Measurements from ENCODE around the gene GPR158. TPM values are rescaled to one million over a fixed set of nuclear protein-coding genes. Genes with fewer than 3 reads are reported as not detected.

Gene GPR158
- total RNA-seq, 1 donor from 2014 or later: 5.3 TPM

- peak; percentile 78 for DNase-seq (ENCODE audit: low spot score)
Measured at GRCh38 chr10:25573316-25573715, 398.5 kb downstream of the GPR158 start.

GRCh38 chr10:25575343-25575742 lies 400.5 kb downstream of the GPR158 start:
- DNase-seq (ENCODE audit: low spot score): no peak

GRCh38 chr10:25578061-25578460 lies 403.3 kb downstream of the GPR158 start:
- no peak for DNase-seq (ENCODE audit: low spot score)

GRCh38 chr10:25582961-25583360 lies 408.2 kb downstream of the GPR158 start:
- DNase-seq (ENCODE audit: low spot score): no peak

GRCh38 chr10:25600651-25601050 lies 425.9 kb downstream of the GPR158 start:
- peak; percentile 93 for DNase-seq (ENCODE audit: low spot score)

- DNase-seq (ENCODE audit: low spot score): peak; percentile 24
Measured at GRCh38 chr10:25604591-25604990, 429.8 kb downstream of the GPR158 start.

GRCh38 chr10:25614652-25615051 lies 439.9 kb downstream of the GPR158 start:
- DNase-seq (ENCODE audit: low spot score): no peak

- no peak for DNase-seq (ENCODE audit: low spot score)
Measured at GRCh38 chr10:25615926-25616325, 441.1 kb downstream of the GPR158 start.

GRCh38 chr10:25616903-25617592 lies 442.2 kb downstream of the GPR158 start:
- DNase-seq (ENCODE audit: low spot score): no peak

GRCh38 chr10:25627606-25628005 lies 452.8 kb downstream of the GPR158 start:
- no peak for DNase-seq (ENCODE audit: low spot score)

- peak; percentile 32 for DNase-seq (ENCODE audit: low spot score)
Measured at GRCh38 chr10:25629333-25629732, 454.5 kb downstream of the GPR158 start.

- no peak for DNase-seq (ENCODE audit: low spot score)
Measured at GRCh38 chr10:25631471-25631870, 456.7 kb downstream of the GPR158 start.

- DNase-seq (ENCODE audit: low spot score): no peak
Measured at GRCh38 chr10:25632802-25633201, 458.0 kb downstream of the GPR158 start.

GRCh38 chr10:25633542-25633941 lies 458.7 kb downstream of the GPR158 start:
- no peak for DNase-seq (ENCODE audit: low spot score)

GRCh38 chr10:25639646-25640045 lies 464.8 kb downstream of the GPR158 start:
- DNase-seq (ENCODE audit: low spot score): no peak

GRCh38 chr10:25641595-25641994 lies 466.8 kb downstream of the GPR158 start:
- DNase-seq (ENCODE audit: low spot score): no peak

GRCh38 chr10:25642721-25643120 lies 467.9 kb downstream of the GPR158 start:
- no peak for DNase-seq (ENCODE audit: low spot score)

- DNase-seq (ENCODE audit: low spot score): no peak
Measured at GRCh38 chr10:25646371-25646770, 471.6 kb downstream of the GPR158 start.

GRCh38 chr10:25651534-25651933 lies 476.7 kb downstream of the GPR158 start:
- DNase-seq (ENCODE audit: low spot score): no peak

Other genes starting within 250 kb of the GPR158 start
- 15.9 TPM for gene PRTFDC1, start 222.4 kb upstream of the GPR158 start, total RNA-seq (ENCODE audit: insufficient read depth, low replicate concordance)
- gene ENKUR, start 158.8 kb upstream of the GPR158 start, total RNA-seq (ENCODE audit: insufficient read depth, low replicate concordance): 2.9 TPM
- 7.9 TPM for gene THNSL1, start 158.4 kb upstream of the GPR158 start, total RNA-seq (ENCODE audit: insufficient read depth, low replicate concordance)